NOMO-1 (cell line): ENCODE data around the gene MPZ.
"Not testable (repeated sequence)": the region's sequence is repeated elsewhere in the genome, so short reads cannot be mapped to it uniquely, and the experiment has no call there.

ENCODE experiments used
- DNase-seq, 2 experiments: peaks; one replicate each; lab custom pipeline; 2025; ENCODE audit not compliant: unreplicated experiment in 2 of 2; lab: John Stamatoyannopoulos, UW

Gene MPZ

DNA sequence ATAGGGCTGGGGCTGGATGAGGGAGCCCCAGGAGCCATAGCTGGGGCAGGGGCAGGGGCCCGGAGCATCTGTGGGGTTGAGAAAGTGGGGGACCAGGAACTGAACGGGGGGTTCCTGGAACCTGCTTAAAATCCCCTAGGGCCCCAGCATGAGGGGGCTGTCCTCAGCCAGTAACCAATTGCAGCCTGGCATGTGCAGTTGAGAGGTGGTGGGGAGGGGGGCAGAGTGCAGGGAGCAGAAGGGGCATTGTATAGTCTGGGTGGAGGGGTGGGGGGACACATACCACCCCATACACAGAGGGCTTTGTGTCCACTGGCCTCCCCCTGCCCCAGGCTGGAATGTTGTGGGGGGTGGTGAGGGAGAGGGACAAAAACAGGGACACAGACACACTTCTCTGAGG lies at the start of gene MPZ:
Gene MPZ, minus strand, starts transcription at position 101 of the 400 bp plus-strand sequence. Its CDS starts 63 bp downstream, at position 38.
- DNase-seq: no peak

GRCh38 chr1:161359291-161359690 lies 49.5 kb upstream of the MPZ start:
- peak in 1 of 2 experiments; percentile 46 for DNase-seq

DNA sequence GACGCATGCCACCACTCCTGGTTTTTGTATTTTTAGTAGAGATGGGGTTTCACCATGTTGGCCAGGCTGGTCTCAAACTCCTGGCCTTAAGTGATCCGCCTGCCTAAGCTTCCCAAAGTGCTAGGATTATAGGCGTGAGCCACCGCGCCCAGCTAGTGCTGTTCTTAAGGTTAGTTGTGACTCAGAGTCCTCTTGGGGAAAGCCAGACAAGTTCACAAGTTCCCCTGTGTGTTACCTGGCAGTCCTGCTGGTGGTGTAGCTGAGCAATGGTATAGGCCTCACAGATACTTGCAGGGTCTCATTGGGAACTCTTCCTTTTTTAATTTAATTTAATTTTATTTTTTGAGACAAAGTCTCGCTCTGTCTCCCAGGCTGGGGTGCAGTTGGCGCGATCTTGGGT lies 47.3 kb upstream of the MPZ start:
- no peak for DNase-seq

DNA sequence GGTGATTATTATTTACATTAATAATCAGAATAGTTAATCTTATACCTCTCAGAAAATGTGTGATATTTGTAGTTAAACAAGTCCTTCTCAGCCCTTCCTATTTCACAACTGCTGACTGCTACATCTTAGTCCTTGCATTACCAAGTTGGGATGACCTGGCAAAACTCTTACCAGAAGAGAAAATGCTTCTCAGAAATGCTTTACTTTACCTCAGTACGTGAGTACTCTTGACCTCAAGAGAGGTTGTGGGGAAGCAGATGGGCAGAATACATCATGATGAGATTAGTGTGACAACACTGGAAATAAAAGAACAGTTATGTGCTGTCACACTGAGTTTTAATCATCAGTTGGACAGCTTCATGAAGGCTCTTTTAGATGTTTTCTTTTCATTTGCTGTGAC lies 41.7 kb upstream of the MPZ start:
- DNase-seq: no peak

DNA sequence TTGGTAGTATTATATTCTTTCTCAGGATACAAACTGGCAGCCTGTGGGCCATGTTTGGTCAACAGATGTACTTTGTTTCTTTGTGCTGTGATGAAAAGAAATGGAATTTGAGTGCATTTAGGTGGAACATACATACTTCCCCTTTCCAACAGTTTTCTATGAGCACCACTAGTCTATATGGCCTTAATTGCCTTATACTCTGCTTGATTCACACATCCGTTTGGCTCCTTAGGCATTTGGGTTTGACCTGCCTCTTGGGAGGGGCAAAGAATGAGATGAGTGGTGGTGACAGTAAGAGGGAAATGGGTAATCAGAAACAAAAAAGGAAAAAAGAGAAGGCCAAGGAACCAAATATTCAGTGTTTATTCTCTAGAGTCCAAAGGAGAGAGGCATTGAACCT lies 40.9 kb upstream of the MPZ start:
- DNase-seq: peak; percentile 60 to 77

DNA sequence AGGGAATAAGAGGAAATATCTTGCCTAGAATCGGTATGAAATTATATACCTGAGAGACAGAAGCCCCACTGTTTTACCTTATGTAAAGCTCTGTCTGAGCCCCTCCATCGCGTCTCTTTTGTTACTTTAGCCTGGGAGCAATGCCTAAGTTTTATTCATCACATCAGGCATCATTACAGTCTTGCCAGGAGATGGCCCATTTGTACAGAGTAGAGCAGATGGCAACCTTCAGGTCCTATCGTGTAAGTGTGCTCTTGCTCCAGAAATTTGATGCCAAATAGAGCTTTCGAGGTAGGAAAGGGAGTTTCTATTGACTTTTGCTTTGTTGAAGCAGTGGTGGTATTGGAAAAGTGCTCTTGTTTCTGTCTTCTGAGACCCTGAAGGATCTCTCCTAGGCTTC lies 33.1 kb upstream of the MPZ start:
- no peak for DNase-seq

DNA sequence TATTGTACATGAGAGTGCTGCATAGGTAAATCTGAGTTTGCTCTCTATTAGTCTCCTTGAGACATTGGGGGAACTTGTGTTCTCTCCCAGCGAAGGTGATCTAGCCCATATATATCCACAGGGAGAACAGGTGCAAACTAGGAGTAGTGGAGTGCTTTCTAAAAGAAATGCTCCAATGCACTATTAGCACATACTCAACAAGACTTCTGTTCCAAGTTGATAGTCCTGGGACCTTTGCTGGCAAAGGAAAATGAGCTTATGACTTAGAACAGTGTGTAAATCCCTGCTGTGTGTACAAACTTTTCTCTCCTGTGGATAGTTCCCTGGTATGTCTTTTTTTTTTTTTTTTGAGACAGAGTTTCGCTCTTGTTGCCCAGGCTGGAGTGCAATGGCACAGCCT lies 32.4 kb upstream of the MPZ start:
- no peak for DNase-seq

DNA sequence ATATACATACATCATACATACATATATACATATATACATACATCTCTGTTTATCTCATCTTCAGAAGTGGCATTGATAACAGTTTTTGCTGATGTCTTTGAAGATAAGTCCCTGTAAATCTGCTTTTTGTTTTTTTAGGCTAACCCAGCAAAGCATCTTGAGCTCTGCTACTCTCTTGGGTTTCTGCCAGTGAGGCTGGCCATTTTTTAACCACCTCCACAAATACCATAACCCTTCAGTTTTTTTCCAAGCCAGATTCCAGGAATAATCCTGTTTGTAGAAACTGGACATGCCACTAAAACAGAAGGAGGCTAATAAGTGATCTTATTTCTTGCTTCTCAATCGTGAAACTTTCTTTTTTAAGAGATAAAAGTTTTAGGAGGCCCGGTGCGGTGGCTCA lies 26.0 kb upstream of the MPZ start:
- no peak for DNase-seq

- DNase-seq: no peak
Measured at GRCh38 chr1:161333166-161333565, 23.4 kb upstream of the MPZ start.

DNA sequence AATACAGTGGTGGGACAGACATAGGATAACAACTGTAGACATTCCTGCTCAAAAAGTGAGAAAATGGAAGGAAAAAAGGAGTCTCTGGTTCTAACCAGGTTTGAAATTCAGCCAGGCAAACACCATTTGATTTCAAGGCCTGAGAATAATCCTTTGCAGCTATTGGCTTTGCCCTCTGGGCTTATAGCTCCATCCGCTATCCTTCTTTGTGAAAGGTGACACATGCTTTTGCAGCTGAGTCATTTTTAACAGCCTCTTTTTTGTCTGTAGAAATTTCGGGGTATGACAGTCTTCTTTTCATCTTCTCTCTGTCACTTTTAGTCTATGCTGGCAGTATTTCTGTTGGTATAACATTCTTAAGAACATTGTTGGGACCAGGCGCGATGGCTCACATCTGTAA lies 20.6 kb upstream of the MPZ start:
- no peak for DNase-seq

DNA sequence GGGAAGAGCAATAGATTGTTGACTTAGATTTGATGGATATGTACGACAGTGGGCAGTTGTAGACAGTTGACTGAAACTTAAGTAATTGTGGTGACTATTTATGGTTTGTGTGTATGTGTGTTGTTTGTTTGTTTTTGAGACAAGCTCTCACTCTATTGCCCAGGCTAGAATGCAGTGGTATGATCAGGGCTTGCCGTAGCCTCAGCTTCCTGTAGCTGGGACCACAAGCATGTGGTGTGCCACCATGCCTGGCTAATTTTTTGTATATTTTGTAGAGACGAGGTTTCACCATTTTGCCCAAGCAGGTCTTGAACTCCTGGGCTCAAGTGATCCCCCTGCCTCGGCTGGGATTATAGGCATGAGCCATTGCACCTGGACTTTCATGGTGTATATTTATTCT lies 14.3 kb upstream of the MPZ start:
- DNase-seq: no peak

DNA sequence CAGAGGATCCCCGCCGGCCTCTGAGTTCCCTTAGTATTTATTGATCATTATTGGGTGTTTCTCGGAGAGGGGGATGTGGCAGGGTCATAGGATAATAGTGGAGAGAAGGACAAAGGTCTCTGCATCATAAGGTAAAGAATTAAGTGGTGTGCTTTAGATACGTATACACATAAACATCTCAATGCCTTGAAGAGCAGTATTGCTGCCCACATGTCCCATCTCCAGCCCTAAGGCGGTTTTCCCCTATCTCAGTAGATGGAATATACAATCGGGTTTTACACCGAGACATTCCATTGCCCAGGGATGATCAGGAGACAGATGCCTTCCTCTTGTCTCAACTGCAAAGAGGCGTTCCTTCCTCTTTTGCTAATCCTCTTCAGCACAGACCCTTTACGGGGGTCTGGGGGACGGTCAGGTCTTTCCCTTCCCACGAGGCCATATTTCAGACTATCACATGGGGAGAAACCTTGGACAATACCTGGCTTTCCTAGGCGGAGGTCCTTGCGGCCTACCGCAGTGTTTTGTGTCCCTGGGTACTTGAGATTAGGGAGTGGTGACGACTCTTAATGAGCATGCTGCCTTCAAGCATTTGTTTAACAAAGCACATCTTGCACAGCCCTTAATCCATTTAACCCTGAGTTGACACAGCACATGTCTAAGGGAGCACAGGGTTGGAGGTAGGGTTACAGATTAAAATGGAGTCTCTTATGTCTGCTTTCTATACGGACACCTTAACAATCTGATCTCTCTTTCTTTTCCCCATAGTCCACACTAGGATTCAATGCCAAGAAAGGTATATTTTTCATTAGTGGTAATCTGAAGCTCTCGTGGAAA lies 6.3 kb upstream of the MPZ start:
- DNase-seq: not testable (repeated sequence)

GRCh38 chr1:161314201-161314981 lies 4.6 kb upstream of the MPZ start, which contains the start of gene SDHC:
TSS of gene SDHC (plus strand) at chr1:161314381. CDS start at chr1:161314406, 25 bp downstream.
- DNase-seq: peak; percentile 82 to 87

- peak; percentile 15 to 25 for DNase-seq
Measured at GRCh38 chr1:161313554-161314200, 3.9 kb upstream of the MPZ start.

- DNase-seq: no peak
Measured at GRCh38 chr1:161311595-161312181, 1.9 kb upstream of the MPZ start.

- DNase-seq: no peak
Measured at GRCh38 chr1:161307892-161308638, 1.7 kb downstream of the MPZ start.

- DNase-seq: peak; percentile 16 to 44
Measured at GRCh38 chr1:161307230-161307768, 2.5 kb downstream of the MPZ start.

- DNase-seq: peak; percentile 87 to 94
Measured at GRCh38 chr1:161305867-161306519, 3.8 kb downstream of the MPZ start.
